A549 (cell line): Measurements from ENCODE around the gene SYT15B. TPM values are rescaled to one million over a fixed set of nuclear protein-coding genes. Genes with fewer than 3 reads are reported as not detected.
"Not testable (repeated sequence)": the region's sequence is repeated elsewhere in the genome, so short reads cannot be mapped to it uniquely, and the experiment has no call there.

Experiments used
- ATAC-seq, 2 experiments: fragments of 200-7000 bp in 1 of 2; fragments of >200 bp in 1 of 2; cut with Nextera tagmentation in 1 of 2; cut with Tn5 transposase in 1 of 2; 3 replicates each; pipeline versions ENCODE4 v1.8.0 to v1.9.1; 2018 to 2020; ENCODE audit warnings: mild to moderate bottlenecking in 1 of 2, moderate library complexity in 1 of 2
- CTCF ChIA-PET: fragments of 300-600 bp; sonication (Branson Sonifier 250); formaldehyde crosslinking; extraction: SDS; loops from one replicate; lab custom pipeline; 2021; ENCODE audit warnings: antibody characterized with exemption, inconsistent platforms; lab: Yijun Ruan, JAX
- POLR2A ChIA-PET: fragments of 350-600 bp; formaldehyde crosslinking; extraction: SDS; loops from one replicate; lab custom pipeline; 2021; ENCODE audit warnings: antibody characterized with exemption, inconsistent platforms; lab: Yijun Ruan, JAX
- DNase-seq, 2 experiments: peaks; one replicate each; pipeline versions ENCODE4 v3.0.0 to v3.0.0-alpha.2; 2011 to 2016; ENCODE audit warnings: low read depth in 1 of 2, low spot score in 1 of 2
- FAIRE-seq: peaks from 2 replicates; lab custom pipeline; 2011; peaks lifted over from hg19 to GRCh38; lab: Jason Lieb, UNC
- H3K27ac ChIP-seq, 2 experiments: fragments of >200 bp; sonication (Bioruptor Twin); formaldehyde crosslinking; 3 replicates each; pipeline ENCODE4 v1.5.1; 2016 to 2017
- H3K4me1 ChIP-seq: fragments of >200 bp; sonication (Bioruptor Twin); formaldehyde crosslinking; 3 replicates; pipeline ENCODE4 v1.6.1; 2016
- H3K4me2 ChIP-seq: fragments of >200 bp; sonication (Bioruptor Twin); formaldehyde crosslinking; 3 replicates; pipeline ENCODE4 v1.6.1; 2016
- H3K4me3 ChIP-seq: fragments of >200 bp; sonication (Bioruptor Twin); formaldehyde crosslinking; 3 replicates; pipeline ENCODE4 v1.5.1; 2016
- H3K9me3 ChIP-seq: fragments of >200 bp; sonication (Bioruptor Twin); formaldehyde crosslinking; 3 replicates; pipeline ENCODE4 v1.6.1; 2016
- RAD21 ChIP-seq, 2 experiments: fragments of >200 bp in 1 of 2; sonication (Bioruptor Twin) in 1 of 2; formaldehyde crosslinking in 1 of 2; IDR thresholded peaks in 1 of 2; conservative IDR thresholded peaks in 1 of 2; 2 replicates in 1 of 2; 3 replicates in 1 of 2; pipeline ENCODE4 v1.6.1; 2012 to 2018; ENCODE audit warnings: inconsistent platforms in 1 of 2
- SMC3 ChIP-seq: fragments of >200 bp; sonication (Bioruptor Twin); formaldehyde crosslinking; IDR thresholded peaks from 3 replicates; pipeline ENCODE4 v1.6.1; 2018; ENCODE audit warnings: inconsistent platforms
- WGBS: methylation state at CpG from one replicate; pipeline ENCODE4 v1.1.6; 2017; ENCODE audit errors: missing lambda C conversion rate; 5-methylcytosine and 5-hydroxymethylcytosine counted together
- polyA minus RNA-seq: library from RNA; depleted of rRNA, polyadenylated mRNA; stranded (reverse); fragments of >200 nt; gene quantifications from 2 replicates; pipeline ENCODE4 v1.2.3, GENCODE V29; 2011; rRNA and poly(A)+ RNA removed
- polyA plus RNA-seq, 4 experiments: library from polyadenylated mRNA; depleted of rRNA in 3 of 4; stranded (reverse); fragments of >200 nt; fragmentation: RNase III in 1 of 4; extraction: RNeasy Plus Mini Kit Qiagen cat#74134 plus additional on column Dnase treatment in 1 of 4; gene quantifications; 2 replicates in 3 of 4; 3 replicates in 1 of 4; pipeline ENCODE4 v1.2.3, GENCODE V29; 2011 to 2017
- TF ChIP-seq, protein P1 (sequence below): fragments of >200 bp; sonication (Bioruptor Twin); formaldehyde crosslinking; IDR thresholded peaks from 3 replicates; pipeline ENCODE4 v1.5.1; 2016

Gene SYT15B
- polyA plus RNA-seq (2011; rRNA removed): 2.0 and 2.7 TPM in 2 replicates
- 5.6 and 6.8 TPM in 2 replicates for polyA plus RNA-seq (2012; cell fraction: cytosol; rRNA removed)
- 6.7 and 8.6 TPM in 2 replicates for polyA plus RNA-seq (2012; cell fraction: nucleus; rRNA removed)
- 1.9 to 2.1 TPM (median 2.0 TPM) in 3 replicates for polyA plus RNA-seq (2017; fragmentation: RNase III; extraction: RNeasy Plus Mini Kit Qiagen cat#74134 plus additional on column Dnase treatment)
- polyA minus RNA-seq: 1.6 and 3.3 TPM in 2 replicates

DNA sequence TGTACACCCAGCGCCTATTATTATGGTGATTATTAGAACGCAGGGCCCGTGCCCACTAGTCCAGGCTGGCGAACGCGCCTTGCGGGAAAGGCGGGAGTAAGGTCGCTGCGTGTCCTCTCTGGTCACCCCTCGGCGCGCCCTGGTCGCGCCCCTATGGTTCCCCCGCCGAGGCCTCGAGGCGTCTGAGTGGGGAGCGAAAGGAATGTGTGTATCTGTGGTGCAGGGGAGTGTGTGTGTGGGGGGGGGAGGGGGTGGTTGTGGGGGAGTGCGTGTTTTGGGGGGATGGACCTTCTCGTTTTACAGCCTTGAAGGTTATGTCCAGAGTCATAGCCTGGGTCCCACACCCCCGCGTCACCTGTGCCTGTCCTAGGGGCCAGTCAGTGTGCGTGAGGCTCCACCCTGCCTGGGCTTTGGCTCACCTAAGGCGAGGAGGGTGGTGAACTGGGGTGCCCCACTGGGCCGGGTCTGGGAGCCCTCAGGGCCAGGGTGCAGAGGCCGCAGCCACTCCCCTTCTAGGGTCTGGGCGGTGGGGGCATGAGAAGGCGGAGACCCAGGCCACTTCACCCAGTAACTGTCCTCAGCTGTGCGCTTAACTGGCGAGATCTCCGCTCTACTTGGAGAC is at the start of gene SYT15B:
SYT15B (minus strand) TSS at position 39 of the 622 bp plus-strand sequence. CDS start 952 bp downstream, outside the sequence.
- H3K9me3 ChIP-seq, CTCF ChIA-PET, POLR2A ChIA-PET, H3K4me1 ChIP-seq, DNase-seq, FAIRE-seq: not testable (repeated sequence)
- WGBS: 84% methylated on average over 19 of the region's 33 CpGs
- Histone ChIP-seq H3K27ac (peak within 1 kb of the TSS; percentile 61 to 82; a peak in 5 of 6 replicates), H3K4me3 (peak within 1 kb of the TSS; percentile 36), H3K4me2 (peak within 1 kb of the TSS; percentile 39; the same call in 1 of the 3 replicates)
- ATAC-seq: peak in 1 of 2 experiments; percentile 5; a peak in 2 of 6 replicates

DNA sequence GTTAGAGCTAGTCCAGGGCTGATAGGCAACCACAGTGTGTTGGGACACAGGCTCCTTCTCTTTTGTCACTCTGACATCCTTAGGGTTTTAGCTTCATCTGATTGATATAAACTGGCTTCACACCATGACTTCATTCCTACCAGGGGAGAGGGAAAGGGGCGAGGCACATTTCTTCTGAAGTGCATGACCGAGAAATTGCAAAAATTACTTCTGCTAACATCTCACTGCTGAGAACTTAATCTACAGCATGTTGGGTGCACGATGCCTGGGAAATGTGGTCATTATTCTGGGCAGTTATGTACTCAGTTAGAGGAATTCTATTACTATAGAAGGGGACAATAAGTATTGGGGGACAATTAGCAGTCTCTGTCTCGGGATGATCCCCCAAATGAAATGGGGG is 16.2 kb upstream of the SYT15B start:
- FAIRE-seq, H3K4me1 ChIP-seq, CTCF ChIA-PET: not testable (repeated sequence)

DNA sequence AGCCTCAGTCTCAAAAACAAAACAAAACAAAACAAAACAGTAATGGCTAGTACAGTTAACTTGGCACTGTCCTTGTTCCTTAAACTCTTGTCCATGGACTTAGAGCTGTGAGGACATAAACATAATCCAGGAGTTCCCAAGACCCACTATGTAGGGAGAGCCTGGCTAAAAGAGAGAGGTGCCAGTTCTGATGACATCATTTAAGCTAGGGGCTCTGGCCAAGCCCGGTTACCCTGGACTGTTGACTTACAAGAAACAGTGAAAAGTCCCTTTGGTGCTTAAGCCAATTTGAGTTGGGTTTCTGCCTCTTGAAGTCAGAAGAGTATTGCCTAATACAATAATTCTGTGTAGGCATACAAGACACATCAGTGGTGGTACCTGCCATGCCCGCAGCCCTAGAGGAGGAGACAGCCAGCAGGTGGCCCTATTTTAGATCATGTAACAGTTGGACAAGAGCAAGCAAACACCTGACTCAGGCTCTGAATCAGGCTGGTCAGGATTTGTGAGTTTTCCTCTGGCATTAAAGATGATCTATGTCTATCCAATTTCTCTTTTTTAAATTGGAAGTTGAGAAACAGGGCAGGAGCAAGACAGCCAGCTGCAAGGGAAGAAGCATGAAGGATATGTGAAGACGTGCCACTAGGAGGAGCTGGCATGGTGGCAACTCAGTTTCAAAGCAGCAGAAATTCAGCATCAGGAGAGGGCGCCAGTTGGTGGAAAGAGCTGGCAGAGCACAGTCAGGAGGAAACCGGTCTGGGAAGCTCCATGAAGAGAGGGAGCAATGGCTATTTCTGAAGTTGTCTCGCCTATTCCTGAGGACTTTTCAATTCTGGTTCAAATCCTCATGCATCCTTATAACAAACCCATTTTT is 12.2 kb upstream of the SYT15B start:
- 16% methylated on average over 4 of the region's 6 CpGs for WGBS
- POLR2A ChIA-PET, H3K4me3 ChIP-seq, FAIRE-seq, H3K9me3 ChIP-seq, H3K4me1 ChIP-seq: not testable (repeated sequence)
- peak; percentile 34 to 85 for DNase-seq
- Histone ChIP-seq H3K27ac (peak overlapping the region; percentile 62 to 64; a peak in 3 of 6 replicates), H3K4me2 (peak overlapping the region; percentile 53)
- ATAC-seq: peak; percentile 94 to 97
- peak; percentile 62 to 72 for TF ChIP-seq RAD21 (conservative IDR thresholded peaks at IDR 0.05 in 1 of 2, IDR thresholded peaks at IDR 0.05 in 1 of 2)
- peak; percentile 72 for TF ChIP-seq SMC3
- TF ChIP-seq, protein P1, sequence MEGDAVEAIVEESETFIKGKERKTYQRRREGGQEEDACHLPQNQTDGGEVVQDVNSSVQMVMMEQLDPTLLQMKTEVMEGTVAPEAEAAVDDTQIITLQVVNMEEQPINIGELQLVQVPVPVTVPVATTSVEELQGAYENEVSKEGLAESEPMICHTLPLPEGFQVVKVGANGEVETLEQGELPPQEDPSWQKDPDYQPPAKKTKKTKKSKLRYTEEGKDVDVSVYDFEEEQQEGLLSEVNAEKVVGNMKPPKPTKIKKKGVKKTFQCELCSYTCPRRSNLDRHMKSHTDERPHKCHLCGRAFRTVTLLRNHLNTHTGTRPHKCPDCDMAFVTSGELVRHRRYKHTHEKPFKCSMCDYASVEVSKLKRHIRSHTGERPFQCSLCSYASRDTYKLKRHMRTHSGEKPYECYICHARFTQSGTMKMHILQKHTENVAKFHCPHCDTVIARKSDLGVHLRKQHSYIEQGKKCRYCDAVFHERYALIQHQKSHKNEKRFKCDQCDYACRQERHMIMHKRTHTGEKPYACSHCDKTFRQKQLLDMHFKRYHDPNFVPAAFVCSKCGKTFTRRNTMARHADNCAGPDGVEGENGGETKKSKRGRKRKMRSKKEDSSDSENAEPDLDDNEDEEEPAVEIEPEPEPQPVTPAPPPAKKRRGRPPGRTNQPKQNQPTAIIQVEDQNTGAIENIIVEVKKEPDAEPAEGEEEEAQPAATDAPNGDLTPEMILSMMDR: peak; percentile 68
- CTCF ChIA-PET: interaction anchor here (0.6 to 1.7 kb wide), 5 partner anchors 1215 to 1248 kb away, joined by 3 to 8 read pairs (median 4); no protein-coding TSS in a partner anchor

More for the DNA sequence above, 16.2 kb upstream of the SYT15B start:
- H3K9me3 ChIP-seq, H3K27ac ChIP-seq, H3K4me2 ChIP-seq, DNase-seq, POLR2A ChIA-PET, H3K4me3 ChIP-seq, ATAC-seq: not testable (repeated sequence)
- 67% methylated on average over 3 of the region's 4 CpGs for WGBS

DNA sequence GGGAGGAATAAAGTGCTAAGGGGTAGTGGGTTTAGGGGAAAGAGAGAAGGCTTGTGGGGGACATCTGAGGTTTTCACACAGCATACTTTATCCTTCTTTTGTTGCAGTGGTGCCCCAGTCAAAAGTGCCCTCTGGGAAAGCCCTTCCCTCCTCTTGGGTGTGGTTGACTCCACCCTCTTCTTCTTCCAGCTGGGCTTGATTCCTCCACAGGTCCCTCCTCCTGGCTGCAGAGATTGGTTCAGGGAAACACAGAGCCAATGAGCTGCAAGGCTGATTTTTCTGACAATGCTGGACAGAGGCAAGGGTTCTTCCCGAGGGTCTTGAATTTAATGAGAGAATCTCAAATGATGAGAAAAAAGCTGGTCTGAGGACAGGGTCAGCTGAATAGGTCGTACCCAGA is 7.4 kb upstream of the SYT15B start:
- H3K4me1 ChIP-seq, CTCF ChIA-PET, H3K27ac ChIP-seq, POLR2A ChIA-PET, H3K4me3 ChIP-seq, DNase-seq, H3K4me2 ChIP-seq, FAIRE-seq, H3K9me3 ChIP-seq, ATAC-seq: not testable (repeated sequence)
- WGBS: no CpG with 5 or more reads among the region's 2 CpGs

DNA sequence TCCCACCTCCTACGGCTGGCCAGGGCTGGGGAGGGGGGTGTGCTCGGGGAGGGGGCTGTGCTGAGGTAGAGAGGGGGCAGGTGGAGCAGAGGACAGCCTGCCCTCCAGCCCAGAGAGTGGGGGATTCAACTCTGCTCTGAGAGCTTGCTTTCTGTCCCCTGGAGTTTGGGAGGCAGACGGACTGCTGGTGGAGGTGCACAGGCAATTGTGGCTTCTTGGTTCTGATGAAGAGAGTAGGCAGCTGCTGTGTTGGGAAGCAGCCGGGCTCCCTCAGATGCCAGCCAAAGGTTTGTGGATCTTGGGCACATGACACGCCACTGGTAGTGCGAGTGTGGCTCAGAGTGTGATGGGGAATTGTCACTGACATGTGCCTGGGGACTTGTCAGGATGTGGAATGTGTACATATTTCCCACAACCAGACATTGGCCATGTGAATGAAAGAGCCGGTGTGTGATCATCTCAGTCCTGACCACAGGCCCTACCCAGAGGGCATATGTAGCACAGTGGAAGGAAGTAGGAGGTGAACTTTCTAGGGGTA is 5.3 kb upstream of the SYT15B start:
- H3K4me1 ChIP-seq, CTCF ChIA-PET, DNase-seq, H3K9me3 ChIP-seq, POLR2A ChIA-PET, H3K27ac ChIP-seq, ATAC-seq, FAIRE-seq, H3K4me2 ChIP-seq, H3K4me3 ChIP-seq: not testable (repeated sequence)
- 100% methylated on average over 4 of the region's 7 CpGs for WGBS

DNA sequence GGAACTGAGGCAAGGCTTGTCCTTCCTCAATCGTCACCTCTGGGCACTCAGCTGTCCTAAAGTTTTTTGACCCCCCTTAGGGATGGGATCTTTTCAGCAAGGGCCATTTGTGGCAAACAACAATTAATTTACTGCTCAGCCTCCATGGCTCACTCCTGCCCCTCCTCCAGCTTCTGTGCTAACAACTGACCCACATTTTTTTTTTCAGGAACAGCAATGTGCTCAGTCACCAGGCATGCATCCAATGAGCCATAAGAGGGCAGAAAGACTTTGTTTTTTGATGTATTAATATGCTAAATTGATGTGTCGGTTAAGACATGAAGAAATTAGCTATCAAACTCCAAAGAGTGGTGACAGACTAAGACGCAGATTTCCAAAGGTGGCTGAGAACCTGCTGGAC is 4.7 kb upstream of the SYT15B start:
- H3K27ac ChIP-seq, DNase-seq, CTCF ChIA-PET, H3K4me1 ChIP-seq, H3K4me3 ChIP-seq, H3K9me3 ChIP-seq, ATAC-seq, POLR2A ChIA-PET, FAIRE-seq, H3K4me2 ChIP-seq: not testable (repeated sequence)
- 89% methylated on average over 2 of the region's 3 CpGs for WGBS

DNA sequence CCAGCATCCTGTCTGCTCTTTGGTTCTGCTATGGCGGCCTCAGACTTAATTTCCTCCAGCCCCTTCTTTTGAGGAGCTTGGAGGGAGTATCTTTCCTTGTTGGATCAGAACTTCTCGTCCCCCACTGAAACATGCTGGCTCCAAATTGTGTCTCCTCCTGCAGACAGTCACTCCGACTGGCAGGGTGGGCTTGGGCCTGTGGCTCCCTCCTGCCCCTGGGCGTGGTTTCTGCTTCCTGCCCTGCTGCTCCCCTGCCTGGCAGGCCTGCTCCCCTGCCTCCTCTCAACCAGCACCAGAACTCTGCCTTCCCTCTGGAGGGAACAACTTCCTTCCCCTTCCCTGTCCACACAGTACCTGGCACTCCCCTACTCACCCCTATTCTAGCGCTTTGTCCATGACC is 3.8 kb upstream of the SYT15B start:
- H3K9me3 ChIP-seq, POLR2A ChIA-PET, ATAC-seq, H3K4me2 ChIP-seq, H3K4me3 ChIP-seq, H3K4me1 ChIP-seq, FAIRE-seq, H3K27ac ChIP-seq, DNase-seq, CTCF ChIA-PET: not testable (repeated sequence)
- WGBS: 77% methylated on average over 4 of the region's 5 CpGs

DNA sequence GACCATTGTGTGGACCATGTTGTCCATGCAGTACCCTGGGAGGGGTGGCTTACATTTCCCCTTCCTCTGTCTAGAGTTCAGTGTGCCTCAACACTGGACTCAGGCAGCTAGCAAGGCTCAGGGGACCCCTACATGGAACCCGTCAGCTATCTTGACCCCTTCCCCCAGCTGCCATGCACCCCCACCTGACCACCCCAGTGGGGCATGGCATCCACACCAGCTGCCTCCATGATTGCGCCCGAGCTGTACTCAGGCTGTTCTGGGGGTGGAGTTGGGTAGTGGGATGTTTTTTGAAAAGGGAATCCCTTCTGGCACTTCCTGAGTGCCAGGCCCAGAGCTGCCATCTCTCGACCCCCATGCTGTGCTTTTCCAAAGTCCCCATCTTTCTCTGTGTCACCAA is 1.8 kb upstream of the SYT15B start:
- H3K9me3 ChIP-seq, ATAC-seq, H3K4me3 ChIP-seq, FAIRE-seq, H3K4me1 ChIP-seq, CTCF ChIA-PET, H3K4me2 ChIP-seq, POLR2A ChIA-PET, DNase-seq, H3K27ac ChIP-seq: not testable (repeated sequence)
- WGBS: 80% methylated on average over 1 of the region's 4 CpGs
